Fibroblast of mammary gland (primary cell): Measurements from ENCODE around the gene FBXL7.

Experiments used
- DNase-seq: peaks from one replicate; pipeline ENCODE4 v3.0.0-alpha.2; 2010; ENCODE audit warnings: low read depth
- H3K4me3 ChIP-seq: 2 replicates; pipeline ENCODE4 v1.5.1; 2011; ENCODE audit warnings: low read depth, mild to moderate bottlenecking, low read length, moderate library complexity; ENCODE audit not compliant: control insufficient read depth
- TF ChIP-seq, protein P1 (sequence below): conservative IDR thresholded peaks from 2 replicates; pipeline ENCODE4 v1.5.1; 2011; ENCODE audit warnings: low read depth, low read length, inconsistent platforms; ENCODE audit not compliant: control insufficient read depth, insufficient read depth

The FBXL7 gene

DNA sequence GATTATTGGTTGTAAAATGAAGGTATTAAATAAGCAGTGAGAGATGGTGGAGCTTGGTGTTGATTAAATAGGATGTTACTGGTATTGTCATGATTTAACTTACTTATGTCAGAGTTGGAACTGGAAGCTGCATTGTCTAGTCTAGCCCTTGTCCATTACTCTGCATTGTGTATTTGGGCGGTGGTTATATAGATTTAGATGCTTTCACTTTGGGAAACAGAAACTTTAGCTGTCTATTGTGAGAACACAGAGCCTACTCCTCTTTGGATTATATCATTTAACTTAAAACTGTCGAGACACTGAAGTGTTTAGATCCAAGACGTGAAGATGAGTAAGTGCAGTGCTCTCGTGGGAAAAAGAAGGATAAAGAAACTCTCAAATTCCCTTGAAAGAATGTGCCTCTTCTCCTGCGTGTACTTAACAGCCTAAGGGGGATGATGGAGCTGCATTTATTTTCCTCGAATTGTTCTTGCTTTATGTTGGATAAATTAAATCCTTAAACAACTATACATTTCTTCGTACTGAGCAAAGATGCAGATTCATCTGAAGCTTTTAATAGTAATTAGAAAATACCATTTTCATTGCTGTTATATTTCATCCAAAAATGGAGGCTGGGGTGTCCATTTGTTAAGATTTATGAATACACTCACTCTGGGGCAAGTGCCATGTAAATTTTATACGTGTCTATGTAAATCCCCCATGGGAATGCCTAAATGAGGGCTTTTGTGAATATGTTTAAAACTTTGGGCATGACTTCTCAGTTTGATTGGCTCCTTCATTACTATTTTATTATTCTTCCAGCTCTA is 21.6 kb downstream of the FBXL7 start:
- H3K4me3 ChIP-seq: no peak overlapping the region
- TF ChIP-seq, protein P1, sequence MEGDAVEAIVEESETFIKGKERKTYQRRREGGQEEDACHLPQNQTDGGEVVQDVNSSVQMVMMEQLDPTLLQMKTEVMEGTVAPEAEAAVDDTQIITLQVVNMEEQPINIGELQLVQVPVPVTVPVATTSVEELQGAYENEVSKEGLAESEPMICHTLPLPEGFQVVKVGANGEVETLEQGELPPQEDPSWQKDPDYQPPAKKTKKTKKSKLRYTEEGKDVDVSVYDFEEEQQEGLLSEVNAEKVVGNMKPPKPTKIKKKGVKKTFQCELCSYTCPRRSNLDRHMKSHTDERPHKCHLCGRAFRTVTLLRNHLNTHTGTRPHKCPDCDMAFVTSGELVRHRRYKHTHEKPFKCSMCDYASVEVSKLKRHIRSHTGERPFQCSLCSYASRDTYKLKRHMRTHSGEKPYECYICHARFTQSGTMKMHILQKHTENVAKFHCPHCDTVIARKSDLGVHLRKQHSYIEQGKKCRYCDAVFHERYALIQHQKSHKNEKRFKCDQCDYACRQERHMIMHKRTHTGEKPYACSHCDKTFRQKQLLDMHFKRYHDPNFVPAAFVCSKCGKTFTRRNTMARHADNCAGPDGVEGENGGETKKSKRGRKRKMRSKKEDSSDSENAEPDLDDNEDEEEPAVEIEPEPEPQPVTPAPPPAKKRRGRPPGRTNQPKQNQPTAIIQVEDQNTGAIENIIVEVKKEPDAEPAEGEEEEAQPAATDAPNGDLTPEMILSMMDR: no peak

GRCh38 chr5:15522187-15522520 is 22.2 kb downstream of the FBXL7 start:
- DNase-seq: no peak
- TF ChIP-seq, protein P1: no peak
- no peak overlapping the region for H3K4me3 ChIP-seq

More for the DNA sequence above, 21.6 kb downstream of the FBXL7 start:
- DNase-seq: peak; percentile 39

- DNase-seq: no peak
- no peak overlapping the region for H3K4me3 ChIP-seq
- TF ChIP-seq, protein P1: no peak
Measured at GRCh38 chr5:15524712-15525111, 24.7 kb downstream of the FBXL7 start.

DNA sequence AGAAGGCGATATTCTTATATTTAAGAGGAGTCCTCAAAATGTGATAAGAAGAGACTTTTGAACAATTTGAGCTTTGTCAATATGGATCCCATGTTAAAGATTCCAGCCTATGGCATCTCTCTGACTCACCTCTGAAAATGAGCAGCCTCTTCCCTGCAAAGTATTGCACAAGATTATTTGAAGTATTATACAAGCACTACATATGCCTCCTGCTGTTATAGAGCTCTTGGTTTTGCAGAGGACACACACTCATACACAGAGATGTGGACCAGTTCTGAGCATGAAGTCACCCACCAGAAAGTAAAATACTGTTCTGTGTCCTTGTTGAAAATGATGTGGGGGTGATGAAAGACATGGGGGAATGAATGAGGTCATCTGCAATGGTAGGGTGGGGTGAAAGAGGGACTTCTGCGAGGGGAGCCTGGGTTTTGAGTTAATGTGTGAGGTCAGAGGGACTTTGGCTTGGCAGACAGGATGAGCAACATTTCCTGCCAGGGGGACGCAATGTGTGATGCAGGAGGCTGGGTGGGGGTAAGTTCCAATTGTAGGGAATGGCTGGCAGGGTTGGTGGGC is 25.8 kb downstream of the FBXL7 start:
- TF ChIP-seq, protein P1: no peak
- peak; percentile 63 for DNase-seq
- no peak overlapping the region for H3K4me3 ChIP-seq

DNA sequence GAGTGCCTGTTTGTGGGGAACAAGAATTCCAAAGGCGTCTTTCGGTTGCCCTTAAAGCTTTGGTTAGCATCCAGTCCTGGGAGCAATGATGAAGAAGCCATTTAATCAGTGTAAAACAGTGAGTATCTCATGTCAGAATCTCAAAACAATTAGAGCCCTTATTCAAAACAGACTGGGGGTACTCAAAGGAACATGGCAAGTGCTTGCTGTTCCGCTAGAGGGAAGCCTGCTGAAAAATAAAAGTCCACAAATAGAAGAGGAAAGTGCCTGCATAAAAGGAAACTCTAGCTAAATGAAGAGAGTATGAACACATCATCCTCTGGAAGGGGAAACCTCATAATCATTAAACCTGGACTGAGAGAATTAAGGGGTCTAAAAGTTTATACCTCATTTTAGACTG is 26.4 kb downstream of the FBXL7 start:
- DNase-seq: no peak
- TF ChIP-seq, protein P1: no peak
- H3K4me3 ChIP-seq: no peak overlapping the region

DNA sequence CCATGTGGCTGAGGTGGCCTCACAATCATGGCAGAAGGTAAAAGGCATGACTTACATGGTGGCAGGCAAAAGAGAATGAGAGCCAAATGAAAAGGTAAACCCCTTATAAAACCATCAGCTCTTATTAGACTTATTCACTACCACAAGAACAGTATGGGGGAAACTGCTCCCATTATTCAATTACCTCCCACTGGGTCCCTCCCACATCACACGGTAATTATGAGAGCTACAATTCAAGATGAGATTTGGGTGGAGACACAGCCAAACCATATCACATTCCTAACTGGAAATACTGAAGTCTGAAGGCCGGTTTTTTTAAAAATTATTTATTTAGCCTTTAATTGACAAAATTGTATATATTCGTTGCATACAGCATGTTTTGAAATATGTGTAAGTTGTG is 28.5 kb downstream of the FBXL7 start:
- DNase-seq: no peak
- H3K4me3 ChIP-seq: no peak overlapping the region
- TF ChIP-seq, protein P1: no peak
